K562 (cell line): ENCODE results near the gene SAMD4A. TPM values are rescaled to one million over a fixed set of nuclear protein-coding genes. Genes with fewer than 3 reads are reported as not detected.

ENCODE experiments used
- ATAC-seq: fragments of 200-7000 bp; cut with Tn5 transposase; 3 replicates; pipeline ENCODE4 v1.9.1; 2020; ENCODE audit warnings: moderate library complexity
- BruUV-seq: library from RNA; stranded (reverse); fragments of 400-500 nt; replicated peaks from 2 replicates; lab custom pipeline; 2021; lab: Mats Ljungman, UMichigan
- CTCF ChIA-PET: fragments of 300-600 bp; formaldehyde crosslinking; extraction: SDS; loops from one replicate; lab custom pipeline; 2021; ENCODE audit warnings: low intra/inter-chr PET ratio; lab: Yijun Ruan, JAX
- POLR2A ChIA-PET: fragments of 300-600, 350-650 bp; sonication (Branson Sonifier 250); formaldehyde crosslinking; extraction: SDS; loops from one replicate; lab custom pipeline; 2021; ENCODE audit warnings: antibody characterized with exemption, inconsistent platforms; lab: Yijun Ruan, JAX
- DNase-seq, 4 experiments: peaks; one replicate each; pipeline versions ENCODE4 v3.0.0 to v3.0.0-alpha.2; 2011 to 2018; ENCODE audit warnings: low spot score in 3 of 4, mixed read lengths in 3 of 4; ENCODE audit errors: extremely low read depth in 1 of 4
- FAIRE-seq: peaks from 2 replicates; lab custom pipeline; 2011; peaks lifted over from hg19 to GRCh38; lab: Jason Lieb, UNC
- H2AFZ ChIP-seq: 2 replicates; pipeline ENCODE4 v1.6.0; 2011; ENCODE audit warnings: low read depth, low read length, control low read depth, inconsistent platforms
- H3K27ac ChIP-seq: fragments of 200-600 bp; 3 replicates; pipeline ENCODE4 v1.8.0; 2011; ENCODE audit warnings: low read depth, mild to moderate bottlenecking, control low read depth, inconsistent platforms, low read length, moderate library complexity, mixed read lengths; ENCODE audit errors: extremely low read depth
- H3K27me3 ChIP-seq, 2 experiments: fragments of 300-600 bp in 1 of 2; 2 replicates in 1 of 2; 3 replicates in 1 of 2; pipeline versions ENCODE4 v1.6.0 to v1.8.0; 2011; ENCODE audit warnings: inconsistent platforms in 2 of 2, low read length in 2 of 2, mild to moderate bottlenecking in 1 of 2, mixed read lengths in 1 of 2, moderate library complexity in 1 of 2; ENCODE audit not compliant: control insufficient read depth in 2 of 2, insufficient read depth in 2 of 2
- H3K36me3 ChIP-seq: fragments of 300-600 bp; 3 replicates; pipeline ENCODE4 v1.8.0; 2011; ENCODE audit warnings: mild to moderate bottlenecking, low read length, inconsistent platforms; ENCODE audit not compliant: control insufficient read depth, insufficient read depth
- H3K4me1 ChIP-seq, 2 experiments: fragments of 200-600 bp in 1 of 2; replicated peaks in 1 of 2; 2 replicates in 1 of 2; 3 replicates in 1 of 2; pipeline versions ENCODE4 v1.5.1 to v1.8.0; 2011; ENCODE audit warnings: inconsistent platforms in 2 of 2, low read length in 2 of 2, mild to moderate bottlenecking in 1 of 2, mixed read lengths in 1 of 2, moderate library complexity in 1 of 2; ENCODE audit not compliant: control insufficient read depth in 2 of 2, insufficient read depth in 2 of 2
- H3K4me2 ChIP-seq: 2 replicates; pipeline ENCODE4 v1.6.1; 2011; ENCODE audit warnings: low read length, control low read depth, inconsistent platforms, mixed read lengths; ENCODE audit not compliant: insufficient read depth
- H3K4me3 ChIP-seq: fragments of 200-600 bp; sonication (generic), shearing (Covaris generic); 2 replicates; pipeline ENCODE4 v1.5.1; 2016; ENCODE audit warnings: control low read depth, inconsistent platforms
- H3K79me2 ChIP-seq: fragments of 200-600 bp; 3 replicates; pipeline ENCODE4 v1.8.0; 2011; ENCODE audit warnings: low read length, inconsistent platforms; ENCODE audit not compliant: control insufficient read depth, insufficient read depth
- H3K9ac ChIP-seq, 2 experiments: 2 replicates each; pipeline versions ENCODE4 v1.6.0 to v1.6.1; 2011; ENCODE audit warnings: low read depth in 2 of 2, low read length in 2 of 2, control low read depth in 1 of 2, inconsistent platforms in 1 of 2, mild to moderate bottlenecking in 1 of 2, mixed read lengths in 1 of 2; ENCODE audit not compliant: insufficient read depth in 1 of 2
- H3K9me1 ChIP-seq: one replicate; pipeline ENCODE4 v1.6.0; 2011; ENCODE audit warnings: inconsistent platforms, mild to moderate bottlenecking, low read length, moderate library complexity; ENCODE audit not compliant: control insufficient read depth, insufficient read depth
- H3K9me3 ChIP-seq: replicated peaks from 2 replicates; pipeline ENCODE4 v1.5.1; 2011; ENCODE audit warnings: low read depth, low read length, inconsistent platforms; ENCODE audit not compliant: control insufficient read depth, insufficient read depth
- H4K20me1 ChIP-seq: replicated peaks from 2 replicates; pipeline ENCODE4 v1.6.1; 2011; ENCODE audit warnings: low read length, inconsistent platforms, mixed read lengths; ENCODE audit not compliant: control insufficient read depth, insufficient read depth
- CBFA2T2 ChIP-seq: fragments of 450-650 bp; conservative IDR thresholded peaks from 2 replicates; pipeline ENCODE4 v1.6.1; 2017; ENCODE audit warnings: mild to moderate bottlenecking
- EP400 ChIP-seq: fragments of 450-650 bp; IDR thresholded peaks from 2 replicates; pipeline ENCODE4 v1.6.1; 2017; ENCODE audit warnings: antibody characterized with exemption, mild to moderate bottlenecking, moderate library complexity
- MBD1 ChIP-seq: fragments of 250-450 bp; sonication (Bioruptor Pico); IDR thresholded peaks from 2 replicates; pipeline ENCODE4 v1.8.0; 2022; ENCODE audit warnings: inconsistent platforms
- MTA2 ChIP-seq: fragments of 450-650 bp; IDR thresholded peaks from 2 replicates; pipeline ENCODE4 v1.6.1; 2016; ENCODE audit warnings: low read depth
- NFXL1 ChIP-seq: fragments of 450-650 bp; formaldehyde crosslinking; IDR thresholded peaks from 2 replicates; pipeline ENCODE4 v1.4.0; 2021; ENCODE audit warnings: mild to moderate bottlenecking
- PHF21A ChIP-seq: fragments of 450-650 bp; IDR thresholded peaks from 2 replicates; pipeline ENCODE4 v1.6.1; 2017; ENCODE audit warnings: low read depth, borderline replicate concordance
- SFPQ ChIP-seq: fragments of 200-400 bp; formaldehyde crosslinking; IDR thresholded peaks from 2 replicates; pipeline ENCODE4 v1.6.1; 2017; ENCODE audit warnings: mild to moderate bottlenecking, low read depth, low read length, moderate library complexity
- TGIF2 ChIP-seq: sonication (generic); formaldehyde crosslinking; IDR thresholded peaks from 2 replicates; pipeline ENCODE4 v1.8.1; 2022; ENCODE audit warnings: mild to moderate bottlenecking, missing genetic modification reagents, moderate library complexity
- VEZF1 ChIP-seq: fragments of 200-800 bp; sonication (Bioruptor generic); IDR thresholded peaks from 2 replicates; pipeline ENCODE4 v1.6.1; 2017; ENCODE audit warnings: missing genetic modification characterization, missing compliant biosample characterization
- ZBTB43 ChIP-seq: sonication (generic); formaldehyde crosslinking; IDR thresholded peaks from 2 replicates; pipeline ENCODE4 v1.8.0; 2023; ENCODE audit warnings: mild to moderate bottlenecking, missing genetic modification reagents
- ZNF174 ChIP-seq: fragments of 250-450 bp; sonication (Bioruptor Pico); IDR thresholded peaks from 2 replicates; pipeline ENCODE4 v1.4.0; 2020; ENCODE audit warnings: mild to moderate bottlenecking
- WGBS: fragments of 100-300 bp; shearing (Covaris generic); methylation state at CpG from one replicate; pipeline ENCODE4 v1.1.6; 2016; ENCODE audit warnings: low coverage, mixed read lengths; ENCODE audit not compliant: insufficient coverage; ENCODE audit errors: missing lambda C conversion rate; 5-methylcytosine and 5-hydroxymethylcytosine counted together
- in situ Hi-C: fragments of 300-500 bp; cut with MboI; formaldehyde crosslinking; loops from 4 replicates; pipeline ENCODE4 v1.15.0; 2018; ENCODE audit warnings: inconsistent platforms, mixed read lengths
- intact Hi-C: fragments of 100-400 bp; cut with micrococcal nuclease; formaldehyde crosslinking; loops from 2 replicates; pipeline ENCODE4 v1.14.2; 2022
- polyA plus RNA-seq, 8 experiments: library from polyadenylated mRNA; depleted of rRNA in 4 of 8; stranded (reverse) in 5 of 8; unstranded in 3 of 8; fragments of >200 nt; fragmentation: Nextera tagmentation in 2 of 8; fragmentation: Illumina TruSeq in 1 of 8; extraction: Ambion mirVana in 2 of 8; extraction: Trizol in 1 of 8; gene quantifications; 2 replicates each; pipeline versions ENCODE4 v1.2.1 to v1.2.3, GENCODE V29; 2011 to 2014; ENCODE audit warnings: inconsistent platforms in 1 of 8, missing spikeins in 1 of 8
- total RNA-seq, 7 experiments: library from RNA; depleted of rRNA in 6 of 7; stranded (reverse); fragments of >200 nt in 6 of 7; fragmentation: Illumina TruSeq in 2 of 7; extraction: Trizol in 2 of 7; gene quantifications; 2 replicates each; pipeline versions ENCODE4 v1.2.1 to v1.2.3, GENCODE V29; 2011 to 2021; ENCODE audit warnings: low replicate concordance in 1 of 7
- TF ChIP-seq, protein P1 (sequence below): sonication (generic); formaldehyde crosslinking; IDR thresholded peaks from 2 replicates; pipeline ENCODE4 v1.8.0; 2022; ENCODE audit warnings: mild to moderate bottlenecking, missing genetic modification reagents, borderline replicate concordance

Gene SAMD4A
- total and polyA plus RNA-seq, 9 of the 15 experiments (the other 6 are each of a cell fraction or from before 2014, with no cell fraction given), result 0.66 to 6.8 (median 3.3) TPM

GRCh38 chr14:54556535-54556934 lies 10.4 kb upstream of the SAMD4A start:
- ATAC-seq (peak; percentile 79), DNase-seq (no peak), FAIRE-seq (no peak)
- Histone ChIP-seq H3K9me1 (no peaks in the 10 kb centered on the region), H3K4me2 (no peak overlapping the region), H3K79me2 (no peaks in the 10 kb centered on the region), H3K27me3 (no peaks in the 10 kb centered on the region), H3K27ac (no peak overlapping the region), H3K9ac (no peak overlapping the region), H2AFZ (no peak overlapping the region), H3K4me1 (no peaks in the 10 kb centered on the region; a peak in 1 of 5 replicates), H4K20me1 (no peaks in the 10 kb centered on the region), H3K4me3 (no peak overlapping the region), H3K36me3 (no peaks in the 10 kb centered on the region), H3K9me3 (no peaks in the 10 kb centered on the region)
- intact Hi-C loops (no loop called here), in situ Hi-C loops (loop anchor here (10.0 kb wide), 1 partner anchor 248 kb away; no protein-coding TSS in a partner anchor)
- ChIA-PET CTCF (no interaction called here), POLR2A (interaction anchor here (1.1 kb wide), 1 partner anchor 9 kb away, joined by 4 read pairs; no protein-coding TSS in a partner anchor)
- WGBS, result 34% methylated on average over 5 of the region's 9 CpGs
- BruUV-seq, result no TSS peak
- TF ChIP-seq VEZF1 (CRISPR knock-in tag) (no peak), EP400 (peak; percentile 26; the same call in 1 of the 2 replicates), CBFA2T2 (no peak), PHF21A (no peak), MBD1 (CRISPR knock-in tag) (no peak), MTA2 (no peak), NFXL1 (CRISPR knock-in tag) (no peak), ZBTB43 (CRISPR knock-in tag) (no peak), ZNF174 (CRISPR knock-in tag) (no peak), TGIF2 (CRISPR knock-in tag) (no peak), SFPQ (no peak)
- TF ChIP-seq, protein P1, sequence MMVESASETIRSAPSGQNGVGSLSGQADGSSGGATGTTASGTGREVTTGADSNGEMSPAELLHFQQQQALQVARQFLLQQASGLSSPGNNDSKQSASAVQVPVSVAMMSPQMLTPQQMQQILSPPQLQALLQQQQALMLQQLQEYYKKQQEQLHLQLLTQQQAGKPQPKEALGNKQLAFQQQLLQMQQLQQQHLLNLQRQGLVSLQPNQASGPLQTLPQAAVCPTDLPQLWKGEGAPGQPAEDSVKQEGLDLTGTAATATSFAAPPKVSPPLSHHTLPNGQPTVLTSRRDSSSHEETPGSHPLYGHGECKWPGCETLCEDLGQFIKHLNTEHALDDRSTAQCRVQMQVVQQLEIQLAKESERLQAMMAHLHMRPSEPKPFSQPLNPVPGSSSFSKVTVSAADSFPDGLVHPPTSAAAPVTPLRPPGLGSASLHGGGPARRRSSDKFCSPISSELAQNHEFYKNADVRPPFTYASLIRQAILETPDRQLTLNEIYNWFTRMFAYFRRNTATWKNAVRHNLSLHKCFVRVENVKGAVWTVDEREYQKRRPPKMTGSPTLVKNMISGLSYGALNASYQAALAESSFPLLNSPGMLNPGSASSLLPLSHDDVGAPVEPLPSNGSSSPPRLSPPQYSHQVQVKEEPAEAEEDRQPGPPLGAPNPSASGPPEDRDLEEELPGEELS (CRISPR knock-in tag), result no peak
